AG09319 (cell line): ENCODE measurements around the gene RIPOR3.

Experiments used
- DNase-seq: peaks from one replicate; pipeline ENCODE4 v3.0.0-alpha.2; 2010; ENCODE audit warnings: low read depth; ENCODE audit errors: extremely low read depth
- TF ChIP-seq, protein P1 (sequence below): IDR thresholded peaks from 2 replicates; pipeline ENCODE4 v1.5.1; 2011; ENCODE audit warnings: low read depth, mild to moderate bottlenecking, inconsistent platforms, low read length, moderate library complexity

RIPOR3 gene

DNA sequence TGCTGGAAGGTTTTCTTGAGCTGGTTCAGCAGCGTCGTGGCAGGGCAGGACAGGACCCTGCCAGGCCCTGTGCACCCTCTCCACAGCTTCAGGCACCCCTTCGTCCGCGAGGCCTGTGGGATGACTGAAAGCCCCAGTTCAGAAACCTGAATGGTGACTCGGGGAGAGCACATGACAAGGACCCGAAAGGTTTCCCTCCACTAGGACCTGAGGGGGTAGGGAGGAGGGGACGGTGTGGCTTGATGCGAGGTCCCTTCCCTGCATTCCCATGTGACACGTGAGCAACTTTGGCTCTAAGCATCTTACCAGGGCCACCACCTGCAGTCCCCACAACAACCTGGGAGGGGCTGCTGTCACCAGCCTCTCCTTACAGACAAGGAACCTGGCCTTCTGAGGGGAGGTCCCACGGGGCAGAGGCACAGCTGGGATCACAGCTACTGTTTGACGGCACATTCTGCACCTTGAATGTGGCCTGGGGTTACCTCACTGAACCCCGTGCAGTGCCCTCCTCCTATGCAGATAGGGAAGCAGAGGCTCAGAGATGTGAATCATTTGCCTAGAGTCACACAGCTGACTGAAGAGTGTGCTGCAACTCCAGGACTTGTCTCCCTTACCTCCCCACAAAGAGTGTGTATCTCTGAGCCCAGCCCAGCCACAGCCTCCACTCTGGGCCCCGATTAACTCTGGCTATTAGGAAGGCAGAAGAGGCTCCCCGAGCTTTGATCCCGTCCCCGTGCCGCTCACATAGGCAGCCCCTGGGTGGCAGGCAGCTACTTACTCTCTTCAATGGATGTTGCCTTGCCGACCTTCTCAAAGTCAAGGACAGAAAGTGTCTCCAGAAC lies 96.5 kb downstream of the RIPOR3 start:
- DNase-seq: no peak
- TF ChIP-seq, protein P1, sequence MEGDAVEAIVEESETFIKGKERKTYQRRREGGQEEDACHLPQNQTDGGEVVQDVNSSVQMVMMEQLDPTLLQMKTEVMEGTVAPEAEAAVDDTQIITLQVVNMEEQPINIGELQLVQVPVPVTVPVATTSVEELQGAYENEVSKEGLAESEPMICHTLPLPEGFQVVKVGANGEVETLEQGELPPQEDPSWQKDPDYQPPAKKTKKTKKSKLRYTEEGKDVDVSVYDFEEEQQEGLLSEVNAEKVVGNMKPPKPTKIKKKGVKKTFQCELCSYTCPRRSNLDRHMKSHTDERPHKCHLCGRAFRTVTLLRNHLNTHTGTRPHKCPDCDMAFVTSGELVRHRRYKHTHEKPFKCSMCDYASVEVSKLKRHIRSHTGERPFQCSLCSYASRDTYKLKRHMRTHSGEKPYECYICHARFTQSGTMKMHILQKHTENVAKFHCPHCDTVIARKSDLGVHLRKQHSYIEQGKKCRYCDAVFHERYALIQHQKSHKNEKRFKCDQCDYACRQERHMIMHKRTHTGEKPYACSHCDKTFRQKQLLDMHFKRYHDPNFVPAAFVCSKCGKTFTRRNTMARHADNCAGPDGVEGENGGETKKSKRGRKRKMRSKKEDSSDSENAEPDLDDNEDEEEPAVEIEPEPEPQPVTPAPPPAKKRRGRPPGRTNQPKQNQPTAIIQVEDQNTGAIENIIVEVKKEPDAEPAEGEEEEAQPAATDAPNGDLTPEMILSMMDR: no peak

DNA sequence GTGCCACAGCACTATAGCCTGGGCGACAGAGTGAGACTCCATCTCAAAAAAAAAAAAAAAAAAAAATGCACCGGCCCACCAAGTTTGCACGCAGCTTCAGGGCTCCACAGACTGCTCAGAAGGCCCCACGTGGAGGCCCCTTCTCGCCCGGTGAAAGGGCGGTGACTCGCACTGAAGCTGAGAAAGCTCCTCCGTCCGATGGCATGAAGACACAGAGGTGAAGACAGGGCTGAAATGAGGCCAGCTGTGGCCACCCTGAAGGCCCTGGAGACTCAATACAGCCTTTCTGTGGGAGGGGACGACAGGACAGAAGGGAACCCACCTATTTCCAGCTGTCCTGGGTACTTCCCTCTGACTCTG lies 97.1 kb downstream of the RIPOR3 start:
- TF ChIP-seq, protein P1: no peak
- DNase-seq: no peak

DNA sequence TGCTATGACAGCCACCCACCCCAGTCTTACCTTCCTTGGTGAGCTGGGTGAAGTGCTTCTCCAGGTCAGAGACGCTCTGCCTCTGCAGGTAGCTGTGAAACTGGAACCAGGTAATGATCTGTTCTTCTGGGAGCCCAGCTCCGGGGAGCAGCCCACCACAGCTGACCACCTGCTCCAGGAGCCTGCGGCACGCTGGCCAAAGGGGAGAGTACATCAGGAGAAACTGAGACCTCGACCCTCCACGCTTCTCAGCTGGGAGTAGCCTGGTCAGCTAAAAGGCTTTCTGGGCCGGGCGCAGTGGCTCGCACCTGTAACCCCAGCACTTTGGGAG lies 98.4 kb downstream of the RIPOR3 start:
- DNase-seq: no peak

DNA sequence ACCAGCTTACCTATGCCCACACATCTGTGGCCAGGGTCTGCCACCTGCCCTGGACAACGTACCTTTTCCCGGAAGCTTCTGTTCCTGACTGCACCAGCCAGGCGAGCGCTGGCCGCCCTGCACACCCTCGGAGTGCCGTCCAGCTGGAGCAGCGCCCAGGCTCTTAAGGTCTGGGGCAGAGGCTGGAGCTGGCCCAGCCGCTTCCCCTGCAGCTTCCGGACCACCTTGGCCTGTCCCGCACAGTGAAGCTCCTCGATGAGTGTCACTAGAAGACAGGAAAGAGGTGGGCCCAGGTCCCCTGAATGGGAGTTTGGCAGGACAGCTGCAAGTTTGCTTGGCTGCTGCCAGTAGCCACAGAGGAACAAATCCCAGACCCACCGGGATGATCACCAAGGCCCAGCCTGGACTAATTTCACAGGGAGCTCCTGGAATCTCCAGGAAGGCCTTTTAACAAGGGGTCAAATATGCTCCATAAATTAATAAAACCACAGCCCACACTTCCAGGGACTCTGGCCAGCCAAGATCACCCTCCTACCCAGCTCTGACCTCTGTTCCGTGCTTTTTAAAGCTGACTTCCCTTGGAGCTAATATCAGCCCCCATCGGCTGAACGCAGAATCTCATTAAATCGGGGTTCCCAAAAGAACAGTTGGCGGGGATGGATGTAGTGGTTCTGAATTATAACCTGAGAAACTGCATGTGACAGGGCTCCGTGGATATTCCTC lies 98.9 kb downstream of the RIPOR3 start:
- no peak for DNase-seq
- TF ChIP-seq, protein P1: no peak

More for the DNA sequence above, 98.4 kb downstream of the RIPOR3 start:
- TF ChIP-seq, protein P1: no peak

DNA sequence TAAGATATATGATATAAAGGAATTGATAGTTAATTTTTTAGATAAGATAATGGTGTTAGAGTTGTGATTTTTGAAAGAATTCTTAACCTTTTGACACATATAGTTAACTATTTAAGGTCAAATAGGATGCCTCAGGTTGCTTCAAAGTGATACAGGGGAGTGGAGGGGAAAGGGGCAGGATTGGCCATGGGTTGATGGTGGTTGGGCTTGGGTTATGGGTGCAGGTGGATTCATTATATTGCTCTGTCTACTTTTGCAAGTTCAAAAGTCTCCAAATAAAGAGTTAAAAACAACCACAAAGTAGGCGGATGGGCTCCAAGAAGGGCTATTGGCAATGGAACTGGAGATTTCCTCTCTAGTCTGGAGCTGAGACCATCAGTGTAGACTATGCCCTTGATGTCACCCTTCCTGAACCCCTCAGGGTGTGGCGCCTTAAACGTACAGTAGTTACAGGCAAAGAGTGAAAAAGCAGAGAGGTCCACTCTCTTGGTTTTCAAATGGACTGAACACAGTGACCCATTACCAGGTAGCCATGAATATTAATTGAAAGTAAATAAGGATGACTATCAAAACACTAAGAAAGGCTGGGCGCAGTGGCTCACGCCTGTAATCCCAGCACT lies 100.0 kb downstream of the RIPOR3 start:
- DNase-seq: no peak
- TF ChIP-seq, protein P1: no peak

DNA sequence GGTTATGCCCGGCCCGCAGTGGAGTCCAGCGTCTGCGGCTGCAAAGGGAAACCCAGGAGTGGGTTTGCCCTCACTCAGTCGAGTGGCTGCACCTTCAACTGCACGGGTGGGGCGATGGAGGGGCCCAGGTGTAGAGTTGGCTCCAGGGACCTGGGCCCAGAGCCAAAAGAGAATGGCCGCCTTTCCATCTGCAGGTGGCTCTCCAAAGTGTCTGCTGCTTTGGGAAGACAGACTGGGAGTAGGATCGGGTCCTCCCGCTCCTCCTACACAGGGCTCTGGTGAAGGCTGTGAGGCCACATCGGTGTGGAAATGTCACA lies 101.0 kb downstream of the RIPOR3 start:
- no peak for DNase-seq
- TF ChIP-seq, protein P1: no peak
